ENCODE data around the gene SLC4A7. TPM values are rescaled to one million over a fixed set of nuclear protein-coding genes. Genes with fewer than 3 reads are reported as not detected.

SLC4A7 gene
- total and polyA plus RNA-seq, 2 experiments from 2014 or later = 25.5 to 73.4 TPM

DNA sequence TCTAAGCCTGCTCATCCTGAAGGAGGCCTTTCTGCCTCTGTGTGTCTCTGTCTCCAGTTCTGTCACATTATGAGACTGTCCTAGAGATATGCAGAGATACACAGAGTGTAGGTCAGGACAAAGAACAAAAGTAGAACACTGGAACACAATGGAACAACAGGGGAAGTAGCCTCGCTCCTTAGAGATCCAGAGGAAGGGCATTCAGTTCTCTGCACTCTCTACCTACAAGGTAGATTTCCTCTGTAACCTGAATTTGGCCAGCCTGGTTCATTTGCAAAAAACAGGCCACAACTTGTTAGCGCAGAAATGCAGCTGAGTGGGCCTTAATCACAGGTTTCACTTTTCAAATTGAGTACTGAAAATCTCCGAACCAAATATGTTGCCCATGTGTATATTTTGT, 134.4 kb downstream of the SLC4A7 start:
- H3F3A ChIP-seq (ENCODE audit: insufficient read depth) = peaks cover 19% of the 10 kb centered on the region; the same call in 1 of the 2 replicates
- no peaks in the 10 kb centered on the region for H3K79me2 ChIP-seq (ENCODE audit: insufficient read depth)
- H3K27me3 ChIP-seq (replicated peaks; ENCODE audit: insufficient read depth) = no peaks in the 10 kb centered on the region
- no peak overlapping the region for H2AFZ ChIP-seq
- H3K4me2 ChIP-seq (ENCODE audit: unreplicated experiment) = no peak overlapping the region
- H3K9ac ChIP-seq = no peak overlapping the region
- TF ChIP-seq EZH2phosphoT487 (IDR thresholded peaks at IDR 0.05; ENCODE audit: insufficient read depth, low read depth) = no peak
- TF ChIP-seq EZH2 (IDR thresholded peaks at IDR 0.05; ENCODE audit: insufficient read depth, poor library complexity, severe bottlenecking) = no peak
- WGBS, 2 experiments (ENCODE audit: low coverage in 1 of 2, low lambda C conversion rate in 2 of 2, missing lambda C conversion rate in 2 of 2) = 88 to 90% methylated on average over 3 of the region's 3 CpGs
- H3K27ac ChIP-seq = no peak overlapping the region
- no peaks in the 10 kb centered on the region for H4K20me1 ChIP-seq (ENCODE audit: insufficient read depth)
- H3K9me3 ChIP-seq (ENCODE audit: low read depth) = no peaks in the 10 kb centered on the region
- H3K36me3 ChIP-seq (ENCODE audit: low read depth) = peaks cover 13% of the 10 kb centered on the region; the same call in 1 of the 2 replicates
- peaks cover 20% of the 10 kb centered on the region for H3K4me1 ChIP-seq (ENCODE audit: insufficient read depth)
- H3K4me3 ChIP-seq = no peak overlapping the region
- H3K9me2 ChIP-seq (ENCODE audit: insufficient read depth) = no peaks in the 10 kb centered on the region
- DNase-seq = no peak
- in situ Hi-C loops (cut with MboI) = no loop called here

DNA sequence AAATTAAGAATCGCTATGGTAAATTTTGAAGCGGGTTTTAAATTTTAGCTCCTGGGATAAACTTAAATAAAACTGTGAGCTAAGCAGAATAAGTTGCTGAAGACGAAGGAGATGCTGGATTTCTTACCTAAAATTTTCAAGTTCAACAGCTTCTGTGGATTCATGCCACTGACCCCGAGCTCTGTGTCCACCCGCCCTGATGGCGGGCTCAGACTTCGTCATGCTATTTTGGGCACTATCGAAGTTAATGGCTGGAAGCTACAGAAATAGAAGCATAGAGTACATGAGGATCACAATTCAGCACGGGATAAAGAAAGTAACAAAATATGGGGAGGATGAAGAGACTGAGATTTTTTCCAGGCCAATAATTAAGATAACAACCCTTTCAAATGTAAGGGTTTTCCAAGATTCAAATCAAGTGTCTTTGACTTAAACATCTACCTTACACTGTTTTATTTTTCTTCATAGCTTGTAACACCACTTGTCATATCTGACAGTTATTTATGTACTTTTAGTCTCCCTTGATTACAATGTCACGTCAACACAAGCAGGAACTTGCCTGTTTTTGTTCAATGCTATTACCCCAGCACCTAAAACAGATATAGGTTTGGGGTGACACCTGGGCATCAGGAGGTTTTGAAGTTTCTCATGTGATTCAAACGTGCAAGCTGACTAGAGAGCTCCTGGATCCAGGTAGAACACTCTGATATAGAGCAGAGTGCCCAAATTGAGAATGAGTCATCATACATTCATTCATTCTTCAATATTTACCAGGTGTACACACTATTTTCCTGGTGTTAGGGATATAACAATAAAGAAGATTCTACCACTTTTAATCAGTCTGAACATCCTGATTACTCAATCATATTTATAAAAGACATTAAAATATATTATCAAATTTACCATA, 138.0 kb downstream of the SLC4A7 start:
- Histone ChIP-seq H3K9ac (no peak overlapping the region), H4K20me1 (ENCODE audit: insufficient read depth) (no peaks in the 10 kb centered on the region), H3K79me2 (ENCODE audit: insufficient read depth) (no peaks in the 10 kb centered on the region), H3K4me1 (ENCODE audit: insufficient read depth) (peaks cover 6% of the 10 kb centered on the region; the same call in 1 of the 2 replicates), H2AFZ (no peak overlapping the region), H3K9me3 (ENCODE audit: low read depth) (no peaks in the 10 kb centered on the region), H3K36me3 (ENCODE audit: low read depth) (peaks cover 34% of the 10 kb centered on the region; the same call in 1 of the 2 replicates), H3F3A (ENCODE audit: insufficient read depth) (peaks cover 13% of the 10 kb centered on the region; the same call in 1 of the 2 replicates), H3K27me3 (replicated peaks; ENCODE audit: insufficient read depth) (no peaks in the 10 kb centered on the region), H3K27ac (no peak overlapping the region), H3K4me3 (no peak overlapping the region), H3K9me2 (ENCODE audit: insufficient read depth) (no peaks in the 10 kb centered on the region), H3K4me2 (ENCODE audit: unreplicated experiment) (no peak overlapping the region)
- WGBS, 2 experiments (ENCODE audit: low coverage in 1 of 2, low lambda C conversion rate in 2 of 2, missing lambda C conversion rate in 2 of 2) = 75 to 78% methylated on average over 11 of the region's 11 CpGs
- DNase-seq = no peak
- TF ChIP-seq EZH2 (IDR thresholded peaks at IDR 0.05; ENCODE audit: insufficient read depth, poor library complexity, severe bottlenecking) (no peak), EZH2phosphoT487 (IDR thresholded peaks at IDR 0.05; ENCODE audit: insufficient read depth, low read depth) (no peak)
- in situ Hi-C loops (cut with MboI) = no loop called here

DNA sequence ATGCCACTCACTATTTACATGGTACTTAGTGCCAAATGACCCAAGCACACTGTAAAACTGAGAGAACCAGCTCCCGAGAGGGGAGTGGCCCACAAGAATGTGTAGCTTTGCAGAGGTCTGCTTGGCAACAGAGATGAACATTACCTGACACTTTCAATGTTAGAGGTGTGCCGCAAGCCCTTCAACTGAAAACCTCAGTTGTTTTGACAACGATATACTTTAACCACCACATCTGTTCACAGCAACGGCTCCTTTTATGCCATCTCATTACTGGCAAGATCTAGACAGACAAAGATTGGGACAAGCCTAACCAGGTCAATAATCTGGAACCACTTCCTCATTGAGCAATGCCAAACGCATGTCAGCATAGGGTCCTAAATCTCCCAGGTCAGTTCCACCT, 138.7 kb downstream of the SLC4A7 start:
- Histone ChIP-seq H3K9me2 (ENCODE audit: insufficient read depth) (no peaks in the 10 kb centered on the region), H2AFZ (no peak overlapping the region), H3K27ac (no peak overlapping the region), H3K9me3 (ENCODE audit: low read depth) (no peaks in the 10 kb centered on the region), H3K36me3 (ENCODE audit: low read depth) (peaks cover 39% of the 10 kb centered on the region; the same call in 1 of the 2 replicates), H3K79me2 (ENCODE audit: insufficient read depth) (no peaks in the 10 kb centered on the region), H3K9ac (no peak overlapping the region), H3F3A (ENCODE audit: insufficient read depth) (peaks cover 12% of the 10 kb centered on the region; the same call in 1 of the 2 replicates), H3K4me2 (ENCODE audit: unreplicated experiment) (no peak overlapping the region), H3K4me1 (ENCODE audit: insufficient read depth) (peaks cover 6% of the 10 kb centered on the region; the same call in 1 of the 2 replicates), H3K27me3 (replicated peaks; ENCODE audit: insufficient read depth) (no peaks in the 10 kb centered on the region), H4K20me1 (ENCODE audit: insufficient read depth) (no peaks in the 10 kb centered on the region), H3K4me3 (no peak overlapping the region)
- in situ Hi-C loops (cut with MboI) = no loop called here
- TF ChIP-seq EZH2 (IDR thresholded peaks at IDR 0.05; ENCODE audit: insufficient read depth, poor library complexity, severe bottlenecking) (no peak), EZH2phosphoT487 (IDR thresholded peaks at IDR 0.05; ENCODE audit: insufficient read depth, low read depth) (no peak)
- 80 to 83% methylated on average over 5 of the region's 5 CpGs for WGBS, 2 experiments (ENCODE audit: low coverage in 1 of 2, low lambda C conversion rate in 2 of 2, missing lambda C conversion rate in 2 of 2)
- no peak for DNase-seq

DNA sequence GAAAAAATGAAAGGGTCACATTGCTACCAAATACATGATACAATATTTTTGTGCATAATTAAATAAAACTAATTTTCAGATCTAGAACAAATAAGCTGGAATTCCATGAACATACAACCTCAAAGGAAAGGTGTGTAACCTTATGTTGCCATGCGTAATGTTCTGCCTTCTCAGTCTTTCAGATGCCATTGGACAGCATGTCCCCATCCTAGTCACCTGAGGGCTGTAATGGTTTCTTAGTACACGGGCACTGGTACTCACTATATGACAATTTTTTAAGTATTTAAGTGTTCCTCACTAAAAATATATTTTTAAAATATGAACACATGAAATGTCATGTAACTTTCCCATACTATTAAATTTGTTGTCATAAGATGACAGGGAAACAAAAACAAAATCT, 139.1 kb downstream of the SLC4A7 start:
- no peaks in the 10 kb centered on the region for H3K9me2 ChIP-seq (ENCODE audit: insufficient read depth)
- no peak overlapping the region for H3K27ac ChIP-seq
- H3K4me3 ChIP-seq = no peak overlapping the region
- 0 out of 2 replicates have a peak, but pooled peaks cover 12% of the 10 kb centered on the region for H3F3A ChIP-seq (ENCODE audit: insufficient read depth)
- H3K9ac ChIP-seq = no peak overlapping the region
- 75 to 80% methylated on average over 2 of the region's 2 CpGs for WGBS, 2 experiments (ENCODE audit: low coverage in 1 of 2, low lambda C conversion rate in 2 of 2, missing lambda C conversion rate in 2 of 2)
- H3K79me2 ChIP-seq (ENCODE audit: insufficient read depth) = no peaks in the 10 kb centered on the region
- in situ Hi-C loops (cut with MboI) = no loop called here
- no peaks in the 10 kb centered on the region for H3K27me3 ChIP-seq (replicated peaks; ENCODE audit: insufficient read depth)
- H4K20me1 ChIP-seq (ENCODE audit: insufficient read depth) = no peaks in the 10 kb centered on the region
- DNase-seq = no peak
- TF ChIP-seq EZH2phosphoT487 (IDR thresholded peaks at IDR 0.05; ENCODE audit: insufficient read depth, low read depth) (no peak), EZH2 (IDR thresholded peaks at IDR 0.05; ENCODE audit: insufficient read depth, poor library complexity, severe bottlenecking) (no peak)
- H3K9me3 ChIP-seq (ENCODE audit: low read depth) = no peaks in the 10 kb centered on the region
- peaks cover 39% of the 10 kb centered on the region; the same call in 1 of the 2 replicates for H3K36me3 ChIP-seq (ENCODE audit: low read depth)
- no peak overlapping the region for H2AFZ ChIP-seq
- H3K4me2 ChIP-seq (ENCODE audit: unreplicated experiment) = no peak overlapping the region
- peaks cover 6% of the 10 kb centered on the region; the same call in 1 of the 2 replicates for H3K4me1 ChIP-seq (ENCODE audit: insufficient read depth)
